HG03196 (cell line): Measurements from ENCODE around the gene HSPBAP1.
"Not testable (repeated sequence)": the region's sequence is repeated elsewhere in the genome, so short reads cannot be mapped to it uniquely, and the experiment has no call there.

Experiments used
- ATAC-seq: cut with Tn5 transposase; IDR thresholded peaks from one replicate; pipeline ENCODE4 v1.9.1; 2021; ENCODE audit not compliant: unreplicated experiment

HSPBAP1 gene

DNA sequence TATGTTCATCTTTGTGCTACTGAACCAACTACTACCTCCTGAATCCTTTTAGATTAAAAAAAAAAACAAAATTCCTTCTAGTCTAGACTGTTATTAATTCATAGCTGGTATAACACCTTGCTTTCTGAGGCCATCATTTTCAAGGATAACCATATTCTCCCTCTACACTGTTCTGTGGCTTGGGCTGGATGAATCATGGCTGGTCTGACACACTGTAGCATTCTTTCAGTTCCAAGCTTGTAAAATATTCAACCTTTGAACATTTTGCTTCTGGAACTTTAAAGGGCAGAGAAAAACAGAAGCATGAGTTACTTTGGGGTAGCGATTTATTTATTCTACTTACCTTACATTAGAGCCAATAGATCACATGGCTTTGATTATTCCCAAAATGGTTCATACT is 7.6 kb downstream of the HSPBAP1 start:
- ATAC-seq: no peak

DNA sequence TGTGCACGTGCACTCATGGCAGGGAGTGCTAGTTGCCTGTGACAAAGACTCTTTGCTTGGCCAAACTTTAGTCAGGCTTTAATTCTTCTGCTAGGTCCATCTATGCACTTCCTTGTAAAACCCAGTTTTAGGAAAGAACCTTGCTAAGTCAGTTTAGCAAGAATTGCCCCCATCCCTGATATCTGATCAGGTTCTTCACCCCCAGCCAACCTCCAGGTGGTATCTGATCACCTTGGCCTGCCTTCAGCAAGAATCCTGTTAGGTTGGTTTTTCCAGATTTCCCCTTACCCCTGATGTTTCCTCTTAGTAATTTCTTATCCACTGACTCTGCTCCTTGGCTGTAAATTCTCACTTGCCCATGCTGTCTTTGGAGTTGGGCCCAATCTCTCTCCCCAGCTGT is 8.4 kb downstream of the HSPBAP1 start:
- ATAC-seq: no peak

DNA sequence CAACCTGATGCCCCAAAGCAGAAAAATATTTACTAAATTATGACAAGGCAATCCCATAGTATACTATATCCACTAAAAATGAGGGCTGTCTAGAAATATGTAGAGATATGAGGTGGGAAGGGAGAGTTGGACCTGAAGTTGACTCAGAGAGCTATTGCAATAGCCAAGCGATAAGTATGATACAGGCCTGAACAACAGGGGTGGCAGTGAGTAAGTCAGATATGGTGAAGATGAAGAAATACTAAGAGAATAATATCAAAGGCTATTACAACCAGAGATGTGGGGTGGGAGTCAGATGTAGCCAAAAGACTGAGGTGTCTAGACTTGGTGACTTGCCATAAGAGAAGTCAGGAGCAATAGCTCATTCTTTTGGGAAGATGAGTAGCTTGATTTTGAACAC is 9.2 kb downstream of the HSPBAP1 start:
- ATAC-seq: no peak

DNA sequence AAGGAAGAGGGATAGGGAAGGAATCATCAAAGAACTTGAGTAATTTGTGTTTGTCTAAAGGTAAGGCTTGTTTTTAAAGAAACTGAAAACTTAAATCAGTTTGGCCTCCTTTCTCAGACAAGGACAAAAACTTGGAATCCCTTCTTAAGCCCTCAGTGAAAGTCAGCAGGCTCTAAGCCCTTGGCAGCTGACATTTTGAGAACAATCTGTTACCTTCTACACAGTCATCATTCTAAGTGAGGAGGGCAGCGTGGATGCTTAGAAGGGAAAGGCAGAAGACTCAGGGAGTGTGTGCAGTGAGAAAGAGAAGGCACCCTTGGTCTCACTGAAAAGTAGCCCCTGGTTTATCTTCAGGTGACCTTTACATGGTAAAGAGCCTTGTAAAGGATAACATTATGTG is 10.8 kb downstream of the HSPBAP1 start:
- no peak for ATAC-seq

DNA sequence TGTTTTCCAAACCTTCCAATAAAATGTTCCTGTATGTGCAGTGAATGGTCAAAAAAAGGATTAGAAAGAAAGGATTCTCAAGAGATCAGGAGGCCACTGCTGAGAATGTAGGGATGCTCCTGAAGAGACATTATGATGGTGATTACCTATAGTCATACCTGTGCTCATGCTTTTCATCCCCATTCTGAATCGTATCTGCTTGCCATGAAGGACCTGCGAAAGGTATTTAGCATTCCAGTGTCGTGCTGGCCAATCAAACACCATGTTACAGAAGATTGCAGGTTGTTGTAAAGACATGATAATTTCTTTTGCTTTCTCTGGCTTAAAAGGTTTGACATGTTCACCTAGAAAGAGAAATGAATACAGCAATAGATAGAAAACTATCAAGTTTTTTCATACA is 16.1 kb downstream of the HSPBAP1 start:
- no peak for ATAC-seq

DNA sequence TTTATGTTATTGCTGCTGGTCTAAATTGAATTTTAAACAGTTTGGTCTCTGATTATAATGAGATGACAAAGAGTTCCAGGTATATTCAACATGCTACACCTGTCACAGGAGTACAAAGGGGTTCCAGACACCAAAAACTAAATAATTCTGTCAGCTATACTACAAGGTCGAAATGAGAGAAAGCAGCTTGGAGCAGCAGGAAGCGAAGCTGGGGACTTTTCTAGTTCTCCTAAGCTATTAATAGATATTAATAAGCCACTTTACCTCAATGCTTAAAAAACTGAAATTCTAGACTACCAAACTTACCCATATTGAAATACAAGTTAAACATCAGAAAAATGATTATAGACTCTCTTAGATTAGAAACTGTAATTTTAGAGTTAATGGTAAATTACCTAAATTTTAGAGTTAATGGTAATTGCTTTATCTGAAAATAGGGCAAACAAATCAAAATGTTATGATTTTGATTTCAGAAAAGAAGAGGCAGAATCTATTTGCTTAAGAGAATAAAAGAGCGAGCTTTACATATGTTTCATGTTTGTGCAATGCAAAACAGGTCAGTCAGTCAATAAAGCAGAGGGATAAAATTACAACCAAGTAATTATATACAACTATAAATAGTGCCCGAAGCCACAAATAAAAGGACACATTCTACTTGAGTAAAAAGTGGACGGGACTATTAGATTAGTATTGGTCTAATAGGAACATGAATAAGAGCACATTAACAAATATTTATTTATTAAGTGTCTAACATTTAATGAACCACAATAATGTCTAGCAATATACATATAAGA is 16.8 kb downstream of the HSPBAP1 start:
- no peak for ATAC-seq

DNA sequence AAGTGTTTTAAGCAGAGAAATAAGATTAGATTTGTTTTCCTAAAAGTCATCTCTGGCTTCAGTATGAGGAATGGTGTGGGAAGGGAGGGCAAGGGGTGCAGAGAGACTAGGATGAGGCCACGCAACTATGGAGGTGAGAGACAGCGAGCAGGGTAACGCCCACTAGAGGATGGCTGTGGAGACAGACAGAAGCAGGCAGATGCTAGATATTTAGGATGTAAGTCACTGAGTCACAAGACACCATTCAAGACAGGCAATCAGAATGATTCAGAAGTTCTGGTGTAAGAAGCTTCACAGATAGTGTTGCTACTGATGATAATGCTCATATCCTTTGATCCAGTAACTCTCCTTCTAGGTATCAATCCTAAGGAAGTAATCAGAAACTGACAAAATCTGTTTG is 19.1 kb downstream of the HSPBAP1 start:
- ATAC-seq: no peak

DNA sequence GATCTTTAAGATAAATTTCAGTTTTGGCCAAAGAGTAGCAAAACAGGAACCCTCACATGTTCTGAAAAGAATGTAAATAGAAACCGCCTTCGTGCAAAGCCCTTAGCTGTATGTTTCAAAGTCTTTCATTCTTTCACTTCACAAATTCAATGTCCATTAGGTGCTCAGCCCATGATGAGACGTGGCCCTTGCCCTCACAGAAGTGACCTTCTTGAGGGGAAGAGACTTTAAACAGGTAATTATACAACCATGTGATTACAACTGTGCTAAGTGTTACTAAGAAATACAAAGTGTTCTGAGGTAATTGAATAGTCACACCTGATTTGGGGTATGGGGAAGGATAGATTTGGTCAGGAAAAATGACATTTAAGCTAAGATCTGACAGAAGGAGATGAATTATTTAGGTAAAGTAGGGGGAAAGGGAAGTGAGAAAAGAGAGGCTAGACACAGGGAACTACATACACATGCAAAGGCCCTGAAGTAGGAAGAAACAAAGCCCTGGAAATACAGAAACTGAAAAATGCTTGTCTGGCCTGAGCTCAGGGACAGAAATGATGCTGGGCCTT is 19.6 kb downstream of the HSPBAP1 start:
- ATAC-seq: no peak

DNA sequence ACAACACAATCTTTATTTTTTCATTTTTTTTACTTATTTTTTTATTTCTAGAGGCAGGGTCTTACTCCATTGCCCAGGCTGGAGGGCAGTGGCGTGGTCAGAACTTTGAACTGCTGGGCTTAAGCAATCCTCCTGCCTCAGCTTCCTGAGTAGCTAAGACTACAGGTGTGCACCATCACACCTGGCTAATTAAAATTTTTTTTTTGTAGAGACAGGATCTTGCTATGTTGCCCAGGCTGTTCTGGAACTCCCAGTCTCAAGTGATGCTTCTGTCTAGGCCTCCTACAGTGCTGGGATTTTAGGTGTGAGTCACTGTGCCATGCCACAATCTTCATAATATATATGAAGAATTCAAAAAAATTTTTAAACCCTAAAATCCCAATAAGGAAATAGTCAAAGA is 20.8 kb downstream of the HSPBAP1 start:
- ATAC-seq: no peak

DNA sequence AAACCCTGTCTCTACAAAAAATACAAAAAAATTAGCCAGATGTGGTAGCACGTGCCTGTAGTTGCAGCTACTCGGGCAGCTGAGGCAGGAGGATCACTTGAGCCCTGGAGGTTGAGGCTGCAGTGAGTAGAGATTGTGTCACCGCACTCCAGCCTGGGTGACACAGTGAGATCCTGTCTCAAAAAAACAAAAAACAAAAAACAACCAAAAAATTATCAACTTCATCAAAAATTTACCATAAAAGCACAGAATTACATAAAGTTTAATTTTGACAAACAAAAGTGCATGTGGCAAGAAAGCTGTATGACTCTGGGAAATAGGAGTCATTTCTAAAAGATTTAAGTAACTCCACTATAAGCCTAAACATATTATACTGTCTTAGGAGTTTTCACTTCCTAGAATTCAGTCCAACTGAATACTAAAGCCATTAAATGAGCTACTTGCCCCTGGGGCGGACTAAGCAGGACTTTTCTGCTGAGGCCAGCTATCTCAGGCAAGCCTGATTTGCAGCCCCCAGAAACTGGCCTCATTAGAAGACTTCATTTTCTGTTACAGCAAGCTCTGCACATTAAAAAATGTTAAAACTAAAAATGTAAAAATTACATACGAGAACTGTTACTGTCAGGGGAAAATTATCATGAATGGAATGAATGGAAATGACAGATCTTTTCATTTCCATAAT is 23.0 kb downstream of the HSPBAP1 start:
- ATAC-seq: no peak

DNA sequence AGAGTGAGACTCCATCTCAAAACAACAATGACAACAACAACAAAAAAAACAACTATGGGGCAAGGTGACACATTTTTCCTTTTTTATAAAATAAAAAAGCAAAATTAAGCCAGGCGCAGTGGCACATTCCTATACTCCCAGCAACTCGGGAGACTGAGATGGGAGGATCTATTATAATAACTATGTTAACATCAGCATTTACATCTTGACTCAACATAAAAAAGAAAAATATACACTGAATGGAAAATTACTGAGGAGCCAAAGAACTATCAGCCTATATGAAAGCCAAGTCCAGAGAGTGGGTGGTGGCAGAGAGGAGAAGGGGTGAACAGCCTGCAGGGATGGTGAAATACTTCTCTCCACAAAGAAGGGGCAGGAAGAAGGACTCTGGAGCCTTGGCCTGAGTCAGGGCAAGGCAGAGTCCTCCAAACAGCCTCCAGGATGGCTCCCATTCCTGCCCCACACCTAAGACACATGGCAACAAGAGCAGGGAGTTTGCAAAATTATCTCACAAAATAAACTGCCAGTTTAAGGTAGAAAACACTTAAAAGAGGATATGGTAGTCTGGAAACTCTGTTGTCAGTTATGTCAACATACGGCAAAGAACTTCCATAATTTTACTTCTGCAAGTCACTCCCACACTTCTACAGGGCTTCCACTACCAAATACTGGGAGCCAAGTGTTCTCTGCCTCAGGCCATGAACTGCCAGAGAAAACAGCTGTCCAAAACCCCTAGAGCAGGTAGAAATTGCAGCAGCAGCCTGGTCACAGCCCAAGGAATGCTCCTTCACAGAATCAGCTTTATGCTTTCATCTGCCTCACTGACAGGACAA is 25.9 kb downstream of the HSPBAP1 start:
- ATAC-seq: no peak

DNA sequence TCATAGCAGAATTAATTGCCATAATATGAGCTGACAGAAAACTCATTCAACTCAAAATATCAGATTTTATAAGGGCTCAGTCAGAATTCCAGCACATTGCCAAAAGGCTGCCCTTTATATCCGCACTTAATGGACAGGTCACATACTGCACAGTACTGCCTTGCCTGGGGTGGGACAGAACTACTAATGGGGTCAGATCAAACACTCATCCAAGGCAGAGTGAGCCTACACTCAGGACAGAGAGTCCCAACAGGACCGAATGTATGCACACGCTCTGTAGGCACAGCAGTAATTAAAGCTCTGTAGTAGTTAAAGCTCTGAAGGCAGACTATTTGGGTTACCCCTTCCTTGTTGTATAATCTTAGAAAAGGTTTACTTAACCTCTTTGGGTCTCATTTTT is 27.2 kb downstream of the HSPBAP1 start:
- ATAC-seq: no peak

DNA sequence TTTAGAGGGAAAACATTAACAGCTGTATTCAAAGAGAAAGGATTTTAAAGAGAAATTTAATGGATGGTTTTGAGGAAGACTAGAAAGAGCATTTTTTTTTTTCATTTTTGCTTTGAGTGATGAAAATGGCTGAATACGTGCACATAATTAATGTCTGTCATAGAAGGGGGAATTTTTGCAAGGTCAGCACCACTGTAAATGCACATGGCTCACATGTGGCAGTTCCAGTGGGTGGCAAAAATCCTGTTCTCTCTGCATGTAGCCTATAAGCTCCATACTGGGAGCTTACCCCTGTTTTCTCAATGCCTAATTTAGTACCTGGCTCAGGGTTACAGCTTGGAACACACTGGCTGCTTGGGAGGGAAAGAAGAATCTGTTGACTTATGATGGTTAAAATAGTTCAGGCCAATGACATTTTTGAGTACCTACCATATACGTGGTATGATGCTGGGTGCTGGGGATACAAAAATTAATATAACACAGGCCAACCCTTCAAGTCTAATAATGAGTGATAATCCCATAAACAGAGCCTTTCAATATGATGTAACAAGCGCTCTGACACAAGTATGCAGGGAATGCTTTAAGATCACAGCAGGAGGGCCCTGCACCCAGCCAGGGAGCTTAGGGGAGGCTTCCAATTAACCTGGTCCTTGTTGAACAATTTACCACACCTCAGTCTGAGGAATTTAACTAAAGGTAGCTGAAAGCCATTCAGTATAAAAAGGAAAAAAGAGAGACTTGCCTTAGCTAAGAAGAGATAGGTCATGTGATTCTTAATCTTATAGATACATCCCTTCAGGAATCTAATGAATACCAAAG is 33.0 kb downstream of the HSPBAP1 start:
- no peak for ATAC-seq

DNA sequence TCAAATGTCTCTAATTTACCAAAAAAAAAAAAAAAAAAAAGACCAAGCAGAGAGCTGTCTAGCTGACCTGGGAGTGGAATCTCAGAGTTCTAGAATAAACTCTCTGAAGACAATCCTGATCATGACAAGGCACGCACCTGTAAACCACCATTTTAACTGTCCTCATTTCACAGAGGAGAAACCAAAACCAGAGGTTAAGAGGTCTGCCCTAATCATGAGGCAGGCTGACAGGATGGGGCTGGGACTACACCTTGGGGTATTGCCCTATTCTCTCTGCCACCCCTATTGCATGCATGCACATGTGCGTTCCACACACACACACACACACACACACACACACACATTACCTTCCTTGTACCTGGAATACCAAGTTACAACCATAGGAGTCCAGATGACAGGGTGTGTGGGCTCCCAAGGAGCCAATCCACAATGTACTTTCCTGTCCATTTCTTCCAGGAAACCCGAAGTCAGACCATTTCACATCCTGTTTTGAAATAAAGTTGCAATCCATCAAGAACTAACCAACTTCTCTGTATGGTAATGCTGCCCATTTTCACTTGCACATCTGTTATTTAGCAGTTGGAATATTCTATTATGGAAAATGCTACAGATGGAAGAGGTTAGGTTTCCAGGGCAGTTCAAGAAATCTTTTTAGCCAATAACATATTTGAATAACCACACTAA is 34.6 kb downstream of the HSPBAP1 start:
- ATAC-seq: no peak

DNA sequence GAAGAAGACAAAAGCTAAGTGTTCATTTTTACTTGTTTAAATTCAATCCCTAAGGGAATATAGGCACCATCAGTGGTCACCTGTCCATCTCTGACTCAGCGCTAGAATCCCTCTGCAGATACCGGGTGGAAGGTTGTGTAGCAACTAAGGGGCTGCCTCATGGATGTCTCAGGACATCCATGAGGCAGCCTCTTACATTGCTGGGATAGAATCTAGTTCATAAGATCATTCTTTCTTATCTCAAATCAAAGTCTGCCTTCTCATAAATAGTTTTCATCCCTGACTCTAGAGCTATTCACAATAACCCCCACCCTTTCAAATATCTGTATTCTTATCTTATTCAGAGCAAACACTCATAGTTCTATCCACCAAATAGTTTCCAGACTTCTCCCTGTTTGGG is 38.1 kb downstream of the HSPBAP1 start:
- no peak for ATAC-seq

DNA sequence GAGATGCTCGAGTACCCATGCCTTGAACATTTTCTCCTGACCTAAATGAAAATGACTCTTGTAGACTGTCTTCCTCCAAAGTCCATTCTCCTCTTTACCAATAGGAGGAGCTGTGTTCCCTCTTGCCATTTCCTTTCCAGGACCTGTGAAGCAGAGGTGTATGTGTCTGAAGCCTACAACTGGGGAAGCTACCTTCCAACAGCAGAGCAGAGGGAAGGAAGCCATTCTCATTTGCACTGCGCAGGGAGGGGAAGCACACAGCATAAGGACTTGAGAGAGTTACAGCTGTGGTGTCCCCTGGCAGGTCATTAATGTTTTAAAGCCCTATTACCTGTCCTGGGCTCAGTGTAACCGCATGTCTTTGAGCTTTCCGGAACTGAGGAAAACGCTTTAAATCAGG is 38.7 kb downstream of the HSPBAP1 start:
- ATAC-seq: no peak

DNA sequence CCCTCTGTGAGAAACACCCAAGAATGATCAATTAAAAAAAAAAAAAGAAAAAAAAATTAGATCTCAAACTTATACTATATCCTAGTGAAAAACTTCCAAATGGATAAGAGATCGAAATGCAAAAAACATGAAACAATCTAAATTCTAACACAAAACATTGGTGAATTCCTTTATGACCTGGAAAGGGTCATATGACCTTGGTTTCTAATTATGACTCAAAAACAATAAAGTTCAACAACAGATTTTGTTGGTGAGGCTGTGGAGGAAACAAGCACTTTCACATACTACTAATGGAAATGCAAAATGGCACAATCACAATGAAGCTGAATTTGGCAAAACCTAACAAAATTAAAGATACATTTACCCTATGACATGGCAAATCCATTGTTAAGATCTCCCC is 45.3 kb downstream of the HSPBAP1 start:
- no peak for ATAC-seq

DNA sequence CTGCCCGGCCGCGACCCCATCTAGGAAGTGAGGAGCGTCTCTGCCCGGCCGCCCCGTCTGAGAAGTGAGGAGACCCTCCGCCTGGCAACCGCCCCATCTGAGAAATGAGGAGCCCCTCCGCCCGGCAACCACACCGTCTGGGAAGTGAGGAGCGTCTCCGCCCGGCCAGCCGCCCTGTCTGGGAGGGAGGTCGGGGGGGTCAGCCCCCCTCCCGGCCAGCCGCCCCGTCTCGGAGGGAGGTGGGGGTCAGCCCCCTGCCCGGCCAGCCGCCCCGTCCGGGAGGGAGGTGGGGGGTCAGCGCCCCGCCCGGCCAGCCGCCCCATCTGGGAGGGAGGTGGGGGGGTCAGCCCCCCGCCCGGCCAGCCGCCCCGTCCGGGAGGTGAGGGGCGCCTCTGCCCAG is 46.3 kb downstream of the HSPBAP1 start:
- ATAC-seq: not testable (repeated sequence)

DNA sequence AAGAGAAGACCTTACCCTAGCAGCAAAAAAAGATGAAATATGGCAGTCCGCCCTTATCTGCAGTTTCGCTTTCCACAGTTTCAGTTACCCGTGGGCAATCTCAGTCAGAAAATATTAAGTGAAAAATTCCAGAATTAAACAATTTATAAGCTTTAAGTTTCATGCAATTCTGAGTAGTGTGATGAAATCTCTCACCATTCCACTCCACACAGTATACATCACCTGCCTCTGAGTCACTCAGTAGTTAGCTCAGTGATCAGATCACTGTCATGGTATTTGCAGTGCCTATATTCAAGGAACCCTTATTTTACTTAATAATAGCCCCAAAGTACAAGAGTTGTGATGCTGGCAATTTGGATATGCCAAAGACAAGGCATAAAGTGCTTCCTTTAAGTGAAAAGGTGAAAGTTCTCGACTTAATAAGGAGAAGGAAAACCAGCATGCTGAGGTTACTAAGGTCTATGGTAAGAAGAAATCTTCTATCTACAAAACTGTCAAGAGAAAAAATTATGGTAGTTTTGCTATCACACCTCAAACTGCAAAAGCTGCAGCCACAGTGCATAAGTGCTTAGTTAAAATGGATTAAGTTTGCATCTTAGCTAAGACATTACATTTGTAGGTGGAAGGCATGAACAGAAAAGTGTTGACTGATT is 48.1 kb downstream of the HSPBAP1 start:
- ATAC-seq: no peak
